Measurements from ENCODE around the gene KCNIP1.

KCNIP1 gene

DNA sequence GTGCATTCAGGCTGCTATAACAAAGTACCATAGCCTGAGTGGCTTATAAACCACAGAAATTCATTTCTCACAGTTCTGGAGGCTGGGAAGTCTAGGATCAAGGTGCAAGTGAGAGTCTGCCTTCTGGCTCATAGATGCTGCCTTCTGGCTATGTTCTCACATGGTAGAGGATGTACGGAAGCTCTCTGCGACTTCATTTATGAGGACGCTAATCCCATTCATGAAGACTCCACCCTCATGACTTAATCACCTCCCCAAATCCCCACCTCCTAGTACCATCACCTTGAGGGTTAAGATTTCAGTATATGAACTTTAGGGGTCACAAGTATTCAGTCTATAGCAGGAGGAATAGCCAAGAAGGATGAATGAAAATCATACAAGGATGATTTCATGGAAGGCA is 37.3 kb upstream of the KCNIP1 start:
- Histone ChIP-seq H3K9me3 (ENCODE audit: low read length) (no peaks in the 10 kb centered on the region), H3K9me2 (ENCODE audit: low read depth, low read length) (no peaks in the 10 kb centered on the region), H3K4me1 (ENCODE audit: insufficient read depth, low read length, severe bottlenecking) (no peaks in the 10 kb centered on the region), H3F3A (ENCODE audit: insufficient read depth, low read length) (no peaks in the 10 kb centered on the region), H3K9ac (ENCODE audit: low read length) (no peak overlapping the region), H4K20me1 (ENCODE audit: insufficient read depth, low read length) (no peaks in the 10 kb centered on the region), H3K4me3 (ENCODE audit: low read depth, low read length, poor library complexity, severe bottlenecking) (no peak overlapping the region), H3K79me2 (ENCODE audit: insufficient read depth, low read length) (no peaks in the 10 kb centered on the region), H2AFZ (ENCODE audit: low read length) (no peak overlapping the region), H3K36me3 (ENCODE audit: insufficient read depth, low read length) (no peaks in the 10 kb centered on the region), H3K27ac (ENCODE audit: low read depth, low read length, poor library complexity, severe bottlenecking) (no peak overlapping the region), H3K27me3 (ENCODE audit: insufficient read depth, low read length) (no peaks in the 10 kb centered on the region), H3K4me2 (ENCODE audit: low read length) (no peak overlapping the region)
- TF ChIP-seq, protein P1, sequence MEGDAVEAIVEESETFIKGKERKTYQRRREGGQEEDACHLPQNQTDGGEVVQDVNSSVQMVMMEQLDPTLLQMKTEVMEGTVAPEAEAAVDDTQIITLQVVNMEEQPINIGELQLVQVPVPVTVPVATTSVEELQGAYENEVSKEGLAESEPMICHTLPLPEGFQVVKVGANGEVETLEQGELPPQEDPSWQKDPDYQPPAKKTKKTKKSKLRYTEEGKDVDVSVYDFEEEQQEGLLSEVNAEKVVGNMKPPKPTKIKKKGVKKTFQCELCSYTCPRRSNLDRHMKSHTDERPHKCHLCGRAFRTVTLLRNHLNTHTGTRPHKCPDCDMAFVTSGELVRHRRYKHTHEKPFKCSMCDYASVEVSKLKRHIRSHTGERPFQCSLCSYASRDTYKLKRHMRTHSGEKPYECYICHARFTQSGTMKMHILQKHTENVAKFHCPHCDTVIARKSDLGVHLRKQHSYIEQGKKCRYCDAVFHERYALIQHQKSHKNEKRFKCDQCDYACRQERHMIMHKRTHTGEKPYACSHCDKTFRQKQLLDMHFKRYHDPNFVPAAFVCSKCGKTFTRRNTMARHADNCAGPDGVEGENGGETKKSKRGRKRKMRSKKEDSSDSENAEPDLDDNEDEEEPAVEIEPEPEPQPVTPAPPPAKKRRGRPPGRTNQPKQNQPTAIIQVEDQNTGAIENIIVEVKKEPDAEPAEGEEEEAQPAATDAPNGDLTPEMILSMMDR (IDR thresholded peaks at IDR 0.05; ENCODE audit: low read length): no peak
- TF ChIP-seq EZH2 (IDR thresholded peaks at IDR 0.05; ENCODE audit: borderline replicate concordance, low read length): no peak

DNA sequence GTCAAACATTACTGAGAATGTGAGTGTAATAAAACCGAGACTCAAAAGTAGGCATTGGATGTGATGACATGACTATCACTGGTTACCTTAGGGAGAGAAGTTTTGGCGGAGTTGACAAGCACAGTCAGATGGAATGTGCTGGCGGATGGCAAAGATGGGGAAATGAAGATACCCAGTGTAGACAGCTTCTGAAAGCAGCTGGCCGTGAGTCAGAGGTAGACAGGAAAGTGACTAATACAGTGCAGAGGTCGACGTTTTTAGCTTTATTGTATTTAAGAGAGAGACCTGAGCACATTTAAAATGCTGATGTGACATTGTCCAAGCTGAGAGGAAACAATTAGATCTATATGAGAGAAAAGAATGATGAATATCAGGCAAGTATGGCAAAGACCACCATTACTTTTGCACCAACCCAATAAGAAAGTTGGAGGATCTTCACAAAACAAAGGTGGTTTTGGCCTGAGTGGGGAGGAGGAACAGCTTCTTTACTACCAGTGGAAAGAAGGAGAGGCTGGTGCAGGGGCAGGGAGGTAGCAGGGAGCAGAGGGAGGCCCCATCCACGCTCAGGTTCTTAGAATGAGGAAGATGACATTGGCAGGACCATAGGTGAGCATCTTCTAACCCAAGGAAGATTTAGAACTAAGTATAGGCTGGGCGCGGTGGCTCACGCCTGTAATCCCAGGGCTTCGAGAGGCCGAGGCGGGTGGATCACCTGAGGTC is 36.7 kb upstream of the KCNIP1 start:
- TF ChIP-seq, protein P1 (IDR thresholded peaks at IDR 0.05; ENCODE audit: low read length): no peak
- TF ChIP-seq EZH2 (IDR thresholded peaks at IDR 0.05; ENCODE audit: borderline replicate concordance, low read length): no peak
- Histone ChIP-seq H3K4me2 (ENCODE audit: low read length) (no peak overlapping the region), H3K9me3 (ENCODE audit: low read length) (no peaks in the 10 kb centered on the region), H3K36me3 (ENCODE audit: insufficient read depth, low read length) (no peaks in the 10 kb centered on the region), H4K20me1 (ENCODE audit: insufficient read depth, low read length) (no peaks in the 10 kb centered on the region), H3K27ac (ENCODE audit: low read depth, low read length, poor library complexity, severe bottlenecking) (no peak overlapping the region), H3K4me1 (ENCODE audit: insufficient read depth, low read length, severe bottlenecking) (no peaks in the 10 kb centered on the region), H3K9ac (ENCODE audit: low read length) (no peak overlapping the region), H3K9me2 (ENCODE audit: low read depth, low read length) (no peaks in the 10 kb centered on the region), H3K4me3 (ENCODE audit: low read depth, low read length, poor library complexity, severe bottlenecking) (no peak overlapping the region), H2AFZ (ENCODE audit: low read length) (no peak overlapping the region), H3K27me3 (ENCODE audit: insufficient read depth, low read length) (no peaks in the 10 kb centered on the region), H3F3A (ENCODE audit: insufficient read depth, low read length) (no peaks in the 10 kb centered on the region), H3K79me2 (ENCODE audit: insufficient read depth, low read length) (no peaks in the 10 kb centered on the region)

DNA sequence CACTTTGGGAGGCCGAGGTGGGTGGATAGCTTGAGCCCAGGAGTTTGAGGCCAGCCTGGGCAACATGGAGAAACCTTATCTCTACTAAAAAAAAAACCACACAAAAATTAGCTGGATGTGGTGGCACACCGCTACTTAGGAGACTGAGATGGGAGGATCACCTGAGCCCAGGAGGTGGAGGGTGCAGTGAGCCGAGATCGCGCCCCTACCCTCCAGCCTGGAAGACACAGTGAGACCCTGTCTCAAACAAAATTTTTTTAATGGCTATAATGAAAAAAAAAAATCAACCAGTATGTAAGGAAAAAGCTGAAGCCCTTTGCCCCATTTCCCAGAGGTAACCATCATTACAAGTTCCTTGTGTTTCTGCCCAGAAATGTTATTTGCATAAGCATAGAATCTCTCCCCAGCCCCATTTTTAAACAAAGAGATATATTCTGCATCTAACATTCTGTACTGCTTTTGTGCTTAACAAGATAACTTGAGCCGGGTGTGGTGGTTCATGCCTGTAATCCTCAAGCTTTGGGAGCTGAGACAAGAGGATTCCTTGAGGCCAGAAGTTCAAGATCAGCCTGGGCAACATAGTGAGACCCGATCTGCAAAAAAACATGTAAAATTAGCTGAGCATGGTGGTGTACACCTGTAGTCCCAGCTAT is 35.1 kb upstream of the KCNIP1 start:
- Histone ChIP-seq H3K27ac (ENCODE audit: low read depth, low read length, poor library complexity, severe bottlenecking) (no peak overlapping the region), H3K4me3 (ENCODE audit: low read depth, low read length, poor library complexity, severe bottlenecking) (no peak overlapping the region), H3K4me1 (ENCODE audit: insufficient read depth, low read length, severe bottlenecking) (no peaks in the 10 kb centered on the region), H3K36me3 (ENCODE audit: insufficient read depth, low read length) (no peaks in the 10 kb centered on the region), H3K4me2 (ENCODE audit: low read length) (no peak overlapping the region), H3F3A (ENCODE audit: insufficient read depth, low read length) (no peaks in the 10 kb centered on the region), H3K9me3 (ENCODE audit: low read length) (no peaks in the 10 kb centered on the region), H4K20me1 (ENCODE audit: insufficient read depth, low read length) (no peaks in the 10 kb centered on the region), H3K9ac (ENCODE audit: low read length) (no peak overlapping the region), H2AFZ (ENCODE audit: low read length) (no peak overlapping the region), H3K79me2 (ENCODE audit: insufficient read depth, low read length) (no peaks in the 10 kb centered on the region), H3K9me2 (ENCODE audit: low read depth, low read length) (no peaks in the 10 kb centered on the region), H3K27me3 (ENCODE audit: insufficient read depth, low read length) (no peaks in the 10 kb centered on the region)
- TF ChIP-seq, protein P1 (IDR thresholded peaks at IDR 0.05; ENCODE audit: low read length): no peak
- no peak for TF ChIP-seq EZH2 (IDR thresholded peaks at IDR 0.05; ENCODE audit: borderline replicate concordance, low read length)
